Measurements from ENCODE around the gene CRISPLD2. TPM values are rescaled to one million over a fixed set of nuclear protein-coding genes. Genes with fewer than 3 reads are reported as not detected.

Gene CRISPLD2
- total RNA-seq, 1 experiment from 2014 or later: 9.4 TPM

DNA sequence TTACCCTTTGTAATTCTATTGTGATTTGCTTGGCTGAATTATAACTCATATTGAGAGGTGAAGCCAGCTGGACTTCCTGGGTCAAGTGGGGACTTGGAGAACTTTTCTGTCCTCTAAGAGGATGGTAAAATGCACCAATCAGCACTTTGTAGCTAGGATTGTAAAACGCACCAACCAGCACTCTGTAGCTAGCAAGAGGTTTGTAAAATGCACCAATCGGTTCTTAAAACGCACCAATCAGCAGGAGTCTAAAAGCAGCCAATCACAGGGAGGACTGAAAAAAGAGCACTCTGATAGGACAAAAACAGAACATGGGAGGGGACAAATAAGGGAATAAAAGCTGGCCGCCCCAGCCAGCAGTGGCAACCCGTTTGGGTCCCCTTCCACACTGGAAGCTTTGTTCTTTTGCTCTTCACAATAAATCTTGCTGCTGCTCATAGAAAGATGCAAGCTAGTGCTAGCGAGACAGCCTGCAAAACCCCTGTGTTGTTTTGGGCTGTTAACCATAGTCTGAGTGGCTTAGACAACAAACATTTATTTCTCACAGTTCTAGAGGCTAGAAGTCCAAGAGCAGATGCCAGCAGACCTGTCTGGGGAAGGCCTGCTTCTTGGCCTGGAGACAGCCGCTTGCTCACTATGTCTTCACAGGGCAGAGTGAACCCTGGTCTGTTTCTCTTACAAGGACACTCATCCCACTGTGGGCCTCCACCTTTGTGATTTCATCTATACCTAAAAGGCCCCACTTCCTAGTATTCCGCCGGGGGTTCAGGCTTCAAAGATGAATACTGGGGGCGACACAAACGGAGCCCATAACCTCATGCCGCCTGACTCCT is 39.0 kb upstream of the CRISPLD2 start:
- no peaks in the 10 kb centered on the region for H3K27me3 Mint-ChIP-seq (ENCODE audit: low read depth)
- DNase-seq (ENCODE audit: low spot score) (no peak), ATAC-seq (peak; percentile 14)
- POLR2A ChIA-PET: no interaction called here
- H3K9me3 Mint-ChIP-seq: peaks cover 10% of the 10 kb centered on the region
- TF ChIP-seq, protein P1, sequence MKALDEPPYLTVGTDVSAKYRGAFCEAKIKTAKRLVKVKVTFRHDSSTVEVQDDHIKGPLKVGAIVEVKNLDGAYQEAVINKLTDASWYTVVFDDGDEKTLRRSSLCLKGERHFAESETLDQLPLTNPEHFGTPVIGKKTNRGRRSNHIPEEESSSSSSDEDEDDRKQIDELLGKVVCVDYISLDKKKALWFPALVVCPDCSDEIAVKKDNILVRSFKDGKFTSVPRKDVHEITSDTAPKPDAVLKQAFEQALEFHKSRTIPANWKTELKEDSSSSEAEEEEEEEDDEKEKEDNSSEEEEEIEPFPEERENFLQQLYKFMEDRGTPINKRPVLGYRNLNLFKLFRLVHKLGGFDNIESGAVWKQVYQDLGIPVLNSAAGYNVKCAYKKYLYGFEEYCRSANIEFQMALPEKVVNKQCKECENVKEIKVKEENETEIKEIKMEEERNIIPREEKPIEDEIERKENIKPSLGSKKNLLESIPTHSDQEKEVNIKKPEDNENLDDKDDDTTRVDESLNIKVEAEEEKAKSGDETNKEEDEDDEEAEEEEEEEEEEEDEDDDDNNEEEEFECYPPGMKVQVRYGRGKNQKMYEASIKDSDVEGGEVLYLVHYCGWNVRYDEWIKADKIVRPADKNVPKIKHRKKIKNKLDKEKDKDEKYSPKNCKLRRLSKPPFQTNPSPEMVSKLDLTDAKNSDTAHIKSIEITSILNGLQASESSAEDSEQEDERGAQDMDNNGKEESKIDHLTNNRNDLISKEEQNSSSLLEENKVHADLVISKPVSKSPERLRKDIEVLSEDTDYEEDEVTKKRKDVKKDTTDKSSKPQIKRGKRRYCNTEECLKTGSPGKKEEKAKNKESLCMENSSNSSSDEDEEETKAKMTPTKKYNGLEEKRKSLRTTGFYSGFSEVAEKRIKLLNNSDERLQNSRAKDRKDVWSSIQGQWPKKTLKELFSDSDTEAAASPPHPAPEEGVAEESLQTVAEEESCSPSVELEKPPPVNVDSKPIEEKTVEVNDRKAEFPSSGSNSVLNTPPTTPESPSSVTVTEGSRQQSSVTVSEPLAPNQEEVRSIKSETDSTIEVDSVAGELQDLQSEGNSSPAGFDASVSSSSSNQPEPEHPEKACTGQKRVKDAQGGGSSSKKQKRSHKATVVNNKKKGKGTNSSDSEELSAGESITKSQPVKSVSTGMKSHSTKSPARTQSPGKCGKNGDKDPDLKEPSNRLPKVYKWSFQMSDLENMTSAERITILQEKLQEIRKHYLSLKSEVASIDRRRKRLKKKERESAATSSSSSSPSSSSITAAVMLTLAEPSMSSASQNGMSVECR (CRISPR knock-in tag; IDR thresholded peaks at IDR 0.05; ENCODE audit: borderline replicate concordance): no peak
- TF ChIP-seq EMX1 (CRISPR knock-in tag; IDR thresholded peaks at IDR 0.05): peak; percentile 2; the same call in 1 of the 2 replicates
- H3K36me3 Mint-ChIP-seq: peaks cover 42% of the 10 kb centered on the region
- 0 out of 2 replicates have a peak, but pooled peaks cover 3% of the 10 kb centered on the region for H3K4me1 Mint-ChIP-seq
- CTCF ChIA-PET: interaction anchor here (0.7 to 1.4 kb wide), 5 partner anchors 27 to 1264 kb away, joined by 3 to 8 read pairs (median 4); no protein-coding TSS in a partner anchor
- peak overlapping the region; percentile 30; the same call in 1 of the 2 replicates for H3K27ac Mint-ChIP-seq
- no peak overlapping the region for H3K4me3 Mint-ChIP-seq

DNA sequence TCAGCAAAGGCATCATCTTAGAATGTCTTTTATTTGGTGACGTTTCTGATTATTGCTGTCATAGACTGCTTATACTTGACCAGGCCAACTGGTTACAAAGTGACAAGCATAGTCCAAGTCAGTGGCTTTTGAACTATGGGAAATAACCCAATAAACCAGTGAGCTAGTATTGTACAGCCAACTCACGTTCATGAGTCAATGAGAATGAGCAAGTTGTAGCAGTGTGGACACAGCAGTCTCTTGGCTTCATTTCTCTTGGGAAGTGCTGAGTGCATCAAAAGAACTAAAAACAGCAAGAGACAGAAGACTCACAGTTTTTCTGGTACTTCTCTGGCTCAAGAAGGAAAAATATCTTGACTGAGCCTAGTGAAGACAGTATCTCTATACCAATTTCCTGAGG is 36.9 kb upstream of the CRISPLD2 start:
- peak overlapping the region; percentile 78; the same call in 1 of the 2 replicates for H3K27ac Mint-ChIP-seq
- POLR2A ChIA-PET: interaction anchor here (0.5 kb wide), 1 partner anchor 118 kb away, joined by 5 read pairs; no protein-coding TSS in a partner anchor
- peaks cover 27% of the 10 kb centered on the region for H3K36me3 Mint-ChIP-seq
- ATAC-seq (no peak), DNase-seq (ENCODE audit: low spot score) (no peak)
- no peak overlapping the region for H3K4me3 Mint-ChIP-seq
- H3K4me1 Mint-ChIP-seq: 0 out of 2 replicates have a peak, but pooled peaks cover 3% of the 10 kb centered on the region
- no peaks in the 10 kb centered on the region for H3K27me3 Mint-ChIP-seq (ENCODE audit: low read depth)
- H3K9me3 Mint-ChIP-seq: peaks cover 10% of the 10 kb centered on the region
- TF ChIP-seq ESRRA (CRISPR knock-in tag; IDR thresholded peaks at IDR 0.05; ENCODE audit: borderline replicate concordance) (no peak), SOX15 (CRISPR knock-in tag; IDR thresholded peaks at IDR 0.05) (no peak), ATF1 (CRISPR knock-in tag; IDR thresholded peaks at IDR 0.05) (no peak), NFYB (CRISPR knock-in tag; conservative IDR thresholded peaks at IDR 0.05; ENCODE audit: low read depth) (no peak), OVOL2 (CRISPR knock-in tag; IDR thresholded peaks at IDR 0.05; ENCODE audit: borderline replicate concordance) (no peak), GTF2I (CRISPR knock-in tag; conservative IDR thresholded peaks at IDR 0.05) (no peak), KAT7 (CRISPR knock-in tag; IDR thresholded peaks at IDR 0.05; ENCODE audit: borderline replicate concordance) (no peak), MYBL2 (CRISPR knock-in tag; IDR thresholded peaks at IDR 0.05) (no peak), ELF4 (CRISPR knock-in tag; IDR thresholded peaks at IDR 0.05; ENCODE audit: low read depth) (no peak), ZNF671 (CRISPR knock-in tag; IDR thresholded peaks at IDR 0.05) (no peak), NR1H2 (CRISPR knock-in tag; IDR thresholded peaks at IDR 0.05) (no peak), ZNF138 (CRISPR knock-in tag; conservative IDR thresholded peaks at IDR 0.05) (no peak), CREB1 (CRISPR knock-in tag; IDR thresholded peaks at IDR 0.05) (no peak), SP1 (CRISPR knock-in tag; conservative IDR thresholded peaks at IDR 0.05) (no peak)
- TF ChIP-seq, protein P2, sequence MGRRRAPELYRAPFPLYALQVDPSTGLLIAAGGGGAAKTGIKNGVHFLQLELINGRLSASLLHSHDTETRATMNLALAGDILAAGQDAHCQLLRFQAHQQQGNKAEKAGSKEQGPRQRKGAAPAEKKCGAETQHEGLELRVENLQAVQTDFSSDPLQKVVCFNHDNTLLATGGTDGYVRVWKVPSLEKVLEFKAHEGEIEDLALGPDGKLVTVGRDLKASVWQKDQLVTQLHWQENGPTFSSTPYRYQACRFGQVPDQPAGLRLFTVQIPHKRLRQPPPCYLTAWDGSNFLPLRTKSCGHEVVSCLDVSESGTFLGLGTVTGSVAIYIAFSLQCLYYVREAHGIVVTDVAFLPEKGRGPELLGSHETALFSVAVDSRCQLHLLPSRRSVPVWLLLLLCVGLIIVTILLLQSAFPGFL (CRISPR knock-in tag; IDR thresholded peaks at IDR 0.05; ENCODE audit: borderline replicate concordance): no peak
- TF ChIP-seq, protein P3, sequence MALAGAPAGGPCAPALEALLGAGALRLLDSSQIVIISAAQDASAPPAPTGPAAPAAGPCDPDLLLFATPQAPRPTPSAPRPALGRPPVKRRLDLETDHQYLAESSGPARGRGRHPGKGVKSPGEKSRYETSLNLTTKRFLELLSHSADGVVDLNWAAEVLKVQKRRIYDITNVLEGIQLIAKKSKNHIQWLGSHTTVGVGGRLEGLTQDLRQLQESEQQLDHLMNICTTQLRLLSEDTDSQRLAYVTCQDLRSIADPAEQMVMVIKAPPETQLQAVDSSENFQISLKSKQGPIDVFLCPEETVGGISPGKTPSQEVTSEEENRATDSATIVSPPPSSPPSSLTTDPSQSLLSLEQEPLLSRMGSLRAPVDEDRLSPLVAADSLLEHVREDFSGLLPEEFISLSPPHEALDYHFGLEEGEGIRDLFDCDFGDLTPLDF (CRISPR knock-in tag; IDR thresholded peaks at IDR 0.05): no peak
- TF ChIP-seq, protein P4, sequence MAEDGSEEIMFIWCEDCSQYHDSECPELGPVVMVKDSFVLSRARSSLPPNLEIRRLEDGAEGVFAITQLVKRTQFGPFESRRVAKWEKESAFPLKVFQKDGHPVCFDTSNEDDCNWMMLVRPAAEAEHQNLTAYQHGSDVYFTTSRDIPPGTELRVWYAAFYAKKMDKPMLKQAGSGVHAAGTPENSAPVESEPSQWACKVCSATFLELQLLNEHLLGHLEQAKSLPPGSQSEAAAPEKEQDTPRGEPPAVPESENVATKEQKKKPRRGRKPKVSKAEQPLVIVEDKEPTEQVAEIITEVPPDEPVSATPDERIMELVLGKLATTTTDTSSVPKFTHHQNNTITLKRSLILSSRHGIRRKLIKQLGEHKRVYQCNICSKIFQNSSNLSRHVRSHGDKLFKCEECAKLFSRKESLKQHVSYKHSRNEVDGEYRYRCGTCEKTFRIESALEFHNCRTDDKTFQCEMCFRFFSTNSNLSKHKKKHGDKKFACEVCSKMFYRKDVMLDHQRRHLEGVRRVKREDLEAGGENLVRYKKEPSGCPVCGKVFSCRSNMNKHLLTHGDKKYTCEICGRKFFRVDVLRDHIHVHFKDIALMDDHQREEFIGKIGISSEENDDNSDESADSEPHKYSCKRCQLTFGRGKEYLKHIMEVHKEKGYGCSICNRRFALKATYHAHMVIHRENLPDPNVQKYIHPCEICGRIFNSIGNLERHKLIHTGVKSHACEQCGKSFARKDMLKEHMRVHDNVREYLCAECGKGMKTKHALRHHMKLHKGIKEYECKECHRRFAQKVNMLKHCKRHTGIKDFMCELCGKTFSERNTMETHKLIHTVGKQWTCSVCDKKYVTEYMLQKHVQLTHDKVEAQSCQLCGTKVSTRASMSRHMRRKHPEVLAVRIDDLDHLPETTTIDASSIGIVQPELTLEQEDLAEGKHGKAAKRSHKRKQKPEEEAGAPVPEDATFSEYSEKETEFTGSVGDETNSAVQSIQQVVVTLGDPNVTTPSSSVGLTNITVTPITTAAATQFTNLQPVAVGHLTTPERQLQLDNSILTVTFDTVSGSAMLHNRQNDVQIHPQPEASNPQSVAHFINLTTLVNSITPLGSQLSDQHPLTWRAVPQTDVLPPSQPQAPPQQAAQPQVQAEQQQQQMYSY (CRISPR knock-in tag; IDR thresholded peaks at IDR 0.05): no peak
- TF ChIP-seq, protein P5, sequence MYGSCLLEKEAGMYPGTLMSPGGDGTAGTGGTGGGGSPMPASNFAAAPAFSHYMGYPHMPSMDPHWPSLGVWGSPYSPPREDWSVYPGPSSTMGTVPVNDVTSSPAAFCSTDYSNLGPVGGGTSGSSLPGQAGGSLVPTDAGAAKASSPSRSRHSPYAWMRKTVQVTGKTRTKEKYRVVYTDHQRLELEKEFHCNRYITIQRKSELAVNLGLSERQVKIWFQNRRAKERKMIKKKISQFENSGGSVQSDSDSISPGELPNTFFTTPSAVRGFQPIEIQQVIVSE (CRISPR knock-in tag; IDR thresholded peaks at IDR 0.05; ENCODE audit: borderline replicate concordance): no peak
- CTCF ChIA-PET: no interaction called here

Measured in WTC11 (cell line).